Activated T-cell treated with anti-CD3 and anti-CD28 coated beads, Interleukin-2, amount 50 U/mL, for 72 hours (primary cell): ENCODE results near the gene PPY. TPM values are rescaled to one million over a fixed set of nuclear protein-coding genes. Genes with fewer than 3 reads are reported as not detected.

Experiments used
- ATAC-seq, 2 donors: fragments of 150-1000 bp; cut with Tn5 transposase; replicated peaks in 1 of 2; 2 replicates each; pipeline ENCODE4 v1.10.0; 2021; ENCODE audit warnings: moderate library complexity in 2 of 2, mild to moderate bottlenecking in 1 of 2
- DNase-seq, 2 donors: peaks; one replicate each; pipeline ENCODE4 v3.0.0; 2021 to 2022; ENCODE audit warnings: mixed read lengths in 1 of 2
- H3K27ac Mint-ChIP-seq: one replicate; pipeline ENCODE4 v1.8.0; 2022; ENCODE audit warnings: mild to moderate bottlenecking, moderate library complexity, mixed read lengths
- H3K27me3 Mint-ChIP-seq: one replicate; pipeline ENCODE4 v1.8.0; 2022; ENCODE audit warnings: low read depth, mixed read lengths
- H3K36me3 Mint-ChIP-seq, 2 donors: one replicate each; pipeline ENCODE4 v1.8.0; 2022; ENCODE audit warnings: mixed read lengths in 2 of 2, mild to moderate bottlenecking in 1 of 2; ENCODE audit not compliant: insufficient read depth in 2 of 2
- H3K4me1 Mint-ChIP-seq: one replicate; pipeline ENCODE4 v1.8.0; 2022; ENCODE audit warnings: low read depth, mixed read lengths
- H3K4me3 Mint-ChIP-seq, 2 donors: one replicate each; pipeline ENCODE4 v1.8.0; 2022; ENCODE audit warnings: mild to moderate bottlenecking in 2 of 2, mixed read lengths in 2 of 2, moderate library complexity in 2 of 2
- H3K9me3 Mint-ChIP-seq, 2 donors: one replicate each; pipeline ENCODE4 v1.8.0; 2022; ENCODE audit warnings: mixed read lengths in 2 of 2
- total RNA-seq, 2 donors: library from RNA; stranded (reverse); gene quantifications; one replicate each; pipeline ENCODE4 v1.2.3, GENCODE V29; 2022

Gene PPY
- total RNA-seq, 2 donors from 2014 or later = not detected

- H3K4me1 Mint-ChIP-seq = peaks cover 19% of the 10 kb centered on the region
- no peaks in the 10 kb centered on the region for H3K27me3 Mint-ChIP-seq
- DNase-seq = no peak
- no peaks in the 10 kb centered on the region for H3K36me3 Mint-ChIP-seq
- H3K27ac Mint-ChIP-seq = no peak overlapping the region
- peak; percentile 51 to 61 for ATAC-seq
- no peaks in the 10 kb centered on the region for H3K9me3 Mint-ChIP-seq
- H3K4me3 Mint-ChIP-seq = peak overlapping the region; percentile 58 to 75
Observed at GRCh38 chr17:43917016-43917347, 25.3 kb downstream of the PPY start.

DNA sequence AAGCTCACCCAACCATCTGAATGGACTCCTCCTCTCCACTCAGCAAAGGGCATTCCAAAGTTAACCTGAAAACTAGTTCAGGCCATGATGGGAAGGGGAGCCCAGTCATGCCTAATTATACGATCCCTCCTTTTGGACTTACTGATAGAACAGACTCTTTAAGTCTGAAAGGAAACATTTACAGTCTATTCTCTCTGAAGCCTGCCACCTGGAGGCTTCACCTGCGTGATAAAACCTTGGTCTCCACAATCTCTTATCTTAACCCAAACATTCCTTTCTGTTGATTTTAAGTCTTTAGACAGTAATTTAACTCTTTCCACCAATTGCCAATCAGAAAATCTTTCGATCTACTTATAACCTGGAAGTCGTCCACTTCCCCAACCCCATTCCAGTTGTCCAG is 25.9 kb downstream of the PPY start:
- H3K9me3 Mint-ChIP-seq = no peaks in the 10 kb centered on the region

GRCh38 chr17:43915559-43915958 is 26.7 kb downstream of the PPY start:
- no peaks in the 10 kb centered on the region for H3K27me3 Mint-ChIP-seq
- DNase-seq (no peak), ATAC-seq (no peak)
- no peak overlapping the region for H3K4me3 Mint-ChIP-seq
- peaks cover 19% of the 10 kb centered on the region for H3K4me1 Mint-ChIP-seq
- no peak overlapping the region for H3K27ac Mint-ChIP-seq
- no peaks in the 10 kb centered on the region for H3K9me3 Mint-ChIP-seq
- no peaks in the 10 kb centered on the region for H3K36me3 Mint-ChIP-seq

More for the DNA sequence above, 25.9 kb downstream of the PPY start:
- H3K4me3 Mint-ChIP-seq = no peak overlapping the region
- DNase-seq = no peak
- no peaks in the 10 kb centered on the region for H3K36me3 Mint-ChIP-seq
- ATAC-seq = no peak
- no peak overlapping the region for H3K27ac Mint-ChIP-seq
- H3K4me1 Mint-ChIP-seq = peaks cover 19% of the 10 kb centered on the region
- no peaks in the 10 kb centered on the region for H3K27me3 Mint-ChIP-seq

DNA sequence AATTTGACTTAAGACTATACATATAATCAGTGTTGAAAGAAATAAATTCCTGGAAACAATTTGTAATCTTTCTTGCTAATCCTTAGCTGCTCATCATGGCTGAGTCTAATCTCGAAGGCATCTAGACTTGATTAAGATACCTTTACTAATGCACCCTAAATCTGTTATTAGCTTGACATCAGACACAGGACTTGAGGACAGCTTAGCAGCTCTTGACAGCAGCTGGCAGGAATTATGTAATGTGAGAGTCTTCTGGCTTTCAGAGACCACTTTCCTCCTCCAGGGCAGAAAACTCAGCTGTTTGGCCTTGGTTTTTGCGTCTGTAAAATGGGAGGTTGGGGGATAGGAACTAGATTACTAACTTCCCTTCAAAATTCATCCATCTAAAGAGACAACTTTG is 27.8 kb downstream of the PPY start:
- H3K4me1 Mint-ChIP-seq = peaks cover 19% of the 10 kb centered on the region
- H3K36me3 Mint-ChIP-seq = no peaks in the 10 kb centered on the region
- H3K9me3 Mint-ChIP-seq = no peaks in the 10 kb centered on the region
- no peak for ATAC-seq
- peaks cover 4% of the 10 kb centered on the region for H3K27me3 Mint-ChIP-seq
- no peak for DNase-seq
- no peak overlapping the region for H3K27ac Mint-ChIP-seq
- H3K4me3 Mint-ChIP-seq = no peak overlapping the region

DNA sequence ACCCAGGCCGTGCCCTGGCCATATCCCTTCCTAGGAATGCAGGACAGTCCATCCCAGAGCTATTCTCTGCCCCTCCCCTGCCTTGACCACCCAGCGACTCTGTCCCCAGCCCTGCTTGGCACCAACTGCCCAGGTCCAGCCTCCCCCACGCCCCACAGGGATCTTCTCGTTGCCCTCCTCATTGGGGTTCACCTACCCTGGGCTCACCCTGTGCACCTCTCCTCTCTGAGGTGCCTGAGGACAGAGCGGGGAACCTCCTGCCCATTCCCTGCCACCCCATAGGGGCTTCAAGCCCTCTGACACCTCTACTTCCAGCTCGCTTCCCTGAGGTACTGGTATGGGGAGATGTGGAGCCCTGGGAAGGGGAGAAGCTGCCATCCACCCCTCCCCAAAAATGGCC is 28.7 kb downstream of the PPY start:
- Mint-ChIP-seq H3K27me3 (peaks cover 5% of the 10 kb centered on the region), H3K4me3 (no peak overlapping the region), H3K27ac (no peak overlapping the region), H3K36me3 (no peaks in the 10 kb centered on the region), H3K9me3 (no peaks in the 10 kb centered on the region), H3K4me1 (peaks cover 19% of the 10 kb centered on the region)
- ATAC-seq (no peak), DNase-seq (no peak)

GRCh38 chr17:43912635-43913304 is 29.5 kb downstream of the PPY start:
- Mint-ChIP-seq H3K36me3 (no peaks in the 10 kb centered on the region), H3K9me3 (no peaks in the 10 kb centered on the region), H3K4me1 (peaks cover 14% of the 10 kb centered on the region), H3K27me3 (peaks cover 5% of the 10 kb centered on the region), H3K4me3 (no peak overlapping the region), H3K27ac (no peak overlapping the region)
- no peak for ATAC-seq
- DNase-seq = no peak

GRCh38 chr17:43911904-43912303 is 30.4 kb downstream of the PPY start:
- no peak overlapping the region for H3K4me3 Mint-ChIP-seq
- DNase-seq (no peak), ATAC-seq (no peak)
- H3K36me3 Mint-ChIP-seq = no peaks in the 10 kb centered on the region
- H3K27ac Mint-ChIP-seq = no peak overlapping the region
- H3K27me3 Mint-ChIP-seq = peaks cover 7% of the 10 kb centered on the region
- no peaks in the 10 kb centered on the region for H3K9me3 Mint-ChIP-seq
- peaks cover 6% of the 10 kb centered on the region for H3K4me1 Mint-ChIP-seq

- H3K27me3 Mint-ChIP-seq = peaks cover 24% of the 10 kb centered on the region
- H3K27ac Mint-ChIP-seq = no peak overlapping the region
- peaks cover 6% of the 10 kb centered on the region for H3K4me1 Mint-ChIP-seq
- no peak for ATAC-seq
- no peaks in the 10 kb centered on the region for H3K36me3 Mint-ChIP-seq
- no peak overlapping the region for H3K4me3 Mint-ChIP-seq
- DNase-seq = no peak
- H3K9me3 Mint-ChIP-seq = no peaks in the 10 kb centered on the region
Observed at GRCh38 chr17:43909537-43910231, 32.6 kb downstream of the PPY start.

GRCh38 chr17:43907998-43908721 is 34.1 kb downstream of the PPY start:
- Mint-ChIP-seq H3K4me1 (peaks cover 6% of the 10 kb centered on the region), H3K27ac (no peak overlapping the region), H3K36me3 (no peaks in the 10 kb centered on the region), H3K4me3 (peak overlapping the region; percentile 84 to 88), H3K27me3 (peaks cover 30% of the 10 kb centered on the region), H3K9me3 (no peaks in the 10 kb centered on the region)
- ATAC-seq = peak; percentile 66 to 70
- DNase-seq = peak; percentile 55 to 67

DNA sequence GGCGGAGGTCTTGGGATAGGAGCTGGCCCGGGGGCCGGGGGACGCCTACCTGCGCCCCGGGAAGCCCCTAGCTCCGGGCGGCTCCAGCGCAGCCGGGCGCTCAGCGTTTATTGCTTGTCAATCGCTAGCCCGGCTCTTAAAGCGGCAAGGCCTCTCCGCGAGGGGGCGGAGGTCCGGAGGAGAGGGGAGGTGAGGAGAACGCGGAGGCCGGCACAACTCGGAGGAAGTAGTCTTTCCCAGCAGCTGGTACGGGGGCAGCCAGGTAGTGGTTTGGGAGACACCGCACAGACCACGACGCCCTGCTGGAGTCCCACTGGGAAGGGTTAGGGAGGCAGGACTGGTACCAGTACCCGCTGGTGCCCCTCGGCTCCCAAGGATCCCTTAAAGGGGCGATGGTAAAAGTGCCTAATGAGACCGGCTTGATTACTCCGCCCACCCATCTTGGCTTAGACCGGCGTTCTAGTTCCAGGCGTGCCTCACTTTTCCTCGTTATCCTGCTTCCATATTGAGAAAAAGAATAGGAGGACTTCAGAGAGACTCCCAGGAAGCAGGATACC is 34.8 kb downstream of the PPY start, which contains the start of gene MPP2:
TSS of gene MPP2 (minus strand) at position 112 of the 557 bp plus-strand sequence. CDS start 3,076 bp downstream, outside the sequence.
- peak within 1 kb of the TSS; percentile 84 to 88 for H3K4me3 Mint-ChIP-seq
- no peaks in the 10 kb centered on the region for H3K36me3 Mint-ChIP-seq
- peaks cover 6% of the 10 kb centered on the region for H3K4me1 Mint-ChIP-seq
- no peaks in the 10 kb centered on the region for H3K9me3 Mint-ChIP-seq
- no peak within 1 kb of the TSS for H3K27ac Mint-ChIP-seq
- H3K27me3 Mint-ChIP-seq = peaks cover 30% of the 10 kb centered on the region
- DNase-seq (peak; percentile 71 to 78), ATAC-seq (peak; percentile 72 to 76)

DNA sequence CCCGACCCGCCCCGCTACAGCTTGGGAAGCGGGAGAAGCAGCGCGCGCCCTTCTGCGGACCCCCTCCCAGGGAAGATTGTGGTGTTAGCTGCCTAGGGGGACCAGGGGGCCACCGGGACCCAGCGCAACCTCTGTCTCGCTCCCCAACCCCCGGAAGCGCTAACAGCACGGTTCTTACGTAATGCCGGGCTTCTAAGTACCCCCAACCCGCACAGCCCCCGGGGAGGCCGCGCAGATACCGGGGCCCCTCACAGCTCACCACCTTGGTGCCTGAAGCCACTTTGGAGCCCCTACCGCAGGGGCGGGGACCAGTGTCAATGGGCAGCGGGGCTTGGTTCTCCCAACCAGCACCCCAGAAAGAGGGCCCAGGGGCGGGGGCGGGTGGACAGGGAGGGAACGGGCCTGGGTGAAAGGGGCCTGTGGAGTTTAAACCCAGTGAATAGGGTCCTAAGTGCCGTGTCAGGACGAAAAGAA is 35.3 kb downstream of the PPY start:
- H3K4me1 Mint-ChIP-seq = peaks cover 6% of the 10 kb centered on the region
- peak overlapping the region; percentile 84 to 88 for H3K4me3 Mint-ChIP-seq
- no peak overlapping the region for H3K27ac Mint-ChIP-seq
- peaks cover 30% of the 10 kb centered on the region for H3K27me3 Mint-ChIP-seq
- peak; percentile 14 to 32 for ATAC-seq
- DNase-seq = peak in 1 of 2 donors; percentile 9
- H3K9me3 Mint-ChIP-seq = no peaks in the 10 kb centered on the region
- no peaks in the 10 kb centered on the region for H3K36me3 Mint-ChIP-seq

GRCh38 chr17:43905985-43906852 is 36.1 kb downstream of the PPY start:
- Mint-ChIP-seq H3K27ac (no peak overlapping the region), H3K4me1 (peaks cover 11% of the 10 kb centered on the region), H3K9me3 (no peaks in the 10 kb centered on the region), H3K27me3 (peaks cover 33% of the 10 kb centered on the region), H3K4me3 (peak overlapping the region; percentile 84 to 88), H3K36me3 (no peaks in the 10 kb centered on the region)
- ATAC-seq (peak; percentile 58 to 70), DNase-seq (peak; percentile 67 to 69)
